IgD-negative memory B cell (primary cell): ENCODE measurements around the gene CRADD. TPM values are rescaled to one million over a fixed set of nuclear protein-coding genes. Genes with fewer than 3 reads are reported as not detected.

ENCODE experiments used
- H3K27ac Mint-ChIP-seq, 3 donors: one replicate each; pipeline ENCODE4 v1.8.0; 2020 to 2022; ENCODE audit warnings: mild to moderate bottlenecking in 3 of 3, mixed read lengths in 3 of 3, moderate library complexity in 1 of 3
- H3K27me3 Mint-ChIP-seq: one replicate; pipeline ENCODE4 v1.8.0; 2021; ENCODE audit warnings: mixed read lengths
- H3K36me3 Mint-ChIP-seq: one replicate; pipeline ENCODE4 v1.8.0; 2020; ENCODE audit warnings: mild to moderate bottlenecking, mixed read lengths
- H3K4me1 Mint-ChIP-seq, 3 donors: one replicate each; pipeline ENCODE4 v1.8.0; 2020 to 2022; ENCODE audit warnings: mixed read lengths in 3 of 3, mild to moderate bottlenecking in 1 of 3
- H3K4me3 Mint-ChIP-seq, 4 donors: one replicate each; pipeline ENCODE4 v1.8.0; 2020 to 2022; ENCODE audit warnings: mild to moderate bottlenecking in 4 of 4, mixed read lengths in 4 of 4, moderate library complexity in 3 of 4
- H3K9me3 Mint-ChIP-seq, 3 donors: one replicate each; pipeline ENCODE4 v1.8.0; 2020 to 2021; ENCODE audit warnings: mixed read lengths in 3 of 3, mild to moderate bottlenecking in 1 of 3
- polyA plus RNA-seq: library from polyadenylated mRNA; unstranded; fragments of 300-500 nt; fragmentation: Illumina TruSeq; gene quantifications from one replicate; pipeline ENCODE4 v1.2.3, GENCODE V29; 2021

CRADD gene
- polyA plus RNA-seq, 1 donor from 2014 or later, result 9.4 TPM

DNA sequence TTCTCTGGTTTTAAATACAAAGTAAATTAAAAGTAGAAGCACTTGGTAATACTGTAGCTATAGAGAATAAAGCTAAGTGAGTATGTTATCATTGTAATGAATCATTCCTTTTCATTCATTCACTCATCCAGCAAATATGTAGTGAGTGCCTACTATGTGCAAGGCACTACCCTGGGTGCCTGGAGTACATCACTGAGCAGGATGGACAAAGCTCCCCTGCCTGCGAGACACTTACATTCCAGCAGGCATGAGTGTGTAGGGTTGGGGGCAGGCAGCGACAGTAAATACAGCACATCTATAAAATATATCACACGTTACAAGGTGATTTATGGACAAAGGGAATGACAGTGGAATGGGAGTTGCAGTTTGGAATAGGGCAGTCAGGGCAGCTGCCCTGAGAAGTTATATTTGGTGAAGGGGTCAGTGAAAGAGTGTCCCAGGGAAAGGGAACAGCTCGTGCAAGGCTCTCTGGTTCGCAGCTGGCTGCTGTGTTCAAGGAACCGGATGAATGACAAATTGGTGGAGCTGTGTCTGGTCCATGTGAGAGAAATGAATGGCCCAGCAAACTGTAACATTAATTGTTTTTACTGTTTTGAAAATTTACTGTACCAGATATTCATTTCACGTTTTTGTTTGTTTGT lies 159.6 kb downstream of the CRADD start:
- peaks cover 9% of the 10 kb centered on the region for H3K36me3 Mint-ChIP-seq
- H3K27ac Mint-ChIP-seq, result no peak overlapping the region
- no peak overlapping the region for H3K4me3 Mint-ChIP-seq
- no peaks in the 10 kb centered on the region for H3K4me1 Mint-ChIP-seq
- no peaks in the 10 kb centered on the region for H3K9me3 Mint-ChIP-seq
- H3K27me3 Mint-ChIP-seq, result no peaks in the 10 kb centered on the region

- Mint-ChIP-seq H3K27me3 (no peaks in the 10 kb centered on the region), H3K27ac (no peak overlapping the region), H3K4me3 (peak overlapping the region in 1 of 4 donors; percentile 14), H3K36me3 (peaks cover 9% of the 10 kb centered on the region), H3K4me1 (no peaks in the 10 kb centered on the region), H3K9me3 (no peaks in the 10 kb centered on the region)
Measured at GRCh38 chr12:93838193-93838592, 161.0 kb downstream of the CRADD start.

GRCh38 chr12:93839064-93839463 lies 161.9 kb downstream of the CRADD start:
- Mint-ChIP-seq H3K36me3 (peaks cover 7% of the 10 kb centered on the region), H3K27me3 (no peaks in the 10 kb centered on the region), H3K4me3 (no peak overlapping the region), H3K27ac (no peak overlapping the region), H3K9me3 (no peaks in the 10 kb centered on the region), H3K4me1 (no peaks in the 10 kb centered on the region)

DNA sequence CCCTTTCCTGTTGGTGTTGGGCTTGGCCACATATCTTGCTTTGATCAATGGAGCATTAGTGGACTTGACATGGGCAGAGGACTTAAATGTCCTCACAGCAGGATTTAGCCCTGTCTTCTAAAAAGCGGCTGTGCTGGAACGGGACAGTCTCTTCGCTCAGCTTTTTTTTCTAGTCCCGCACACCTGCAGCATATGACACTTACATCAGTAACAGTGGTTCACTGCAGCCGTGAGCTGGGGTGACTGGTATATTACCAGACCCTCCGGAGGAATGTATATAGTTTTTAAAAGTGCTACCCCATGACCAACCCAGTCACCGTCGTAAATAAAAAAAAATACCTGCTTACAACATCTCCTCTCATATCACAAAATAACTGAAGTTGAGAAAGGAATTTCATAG lies 164.5 kb downstream of the CRADD start:
- H3K9me3 Mint-ChIP-seq, result no peaks in the 10 kb centered on the region
- no peak overlapping the region for H3K4me3 Mint-ChIP-seq
- H3K27me3 Mint-ChIP-seq, result no peaks in the 10 kb centered on the region
- H3K4me1 Mint-ChIP-seq, result peaks cover 0 to 4% (median 0%) of the 10 kb centered on the region in 3 donors
- no peak overlapping the region for H3K27ac Mint-ChIP-seq
- peaks cover 8% of the 10 kb centered on the region for H3K36me3 Mint-ChIP-seq

DNA sequence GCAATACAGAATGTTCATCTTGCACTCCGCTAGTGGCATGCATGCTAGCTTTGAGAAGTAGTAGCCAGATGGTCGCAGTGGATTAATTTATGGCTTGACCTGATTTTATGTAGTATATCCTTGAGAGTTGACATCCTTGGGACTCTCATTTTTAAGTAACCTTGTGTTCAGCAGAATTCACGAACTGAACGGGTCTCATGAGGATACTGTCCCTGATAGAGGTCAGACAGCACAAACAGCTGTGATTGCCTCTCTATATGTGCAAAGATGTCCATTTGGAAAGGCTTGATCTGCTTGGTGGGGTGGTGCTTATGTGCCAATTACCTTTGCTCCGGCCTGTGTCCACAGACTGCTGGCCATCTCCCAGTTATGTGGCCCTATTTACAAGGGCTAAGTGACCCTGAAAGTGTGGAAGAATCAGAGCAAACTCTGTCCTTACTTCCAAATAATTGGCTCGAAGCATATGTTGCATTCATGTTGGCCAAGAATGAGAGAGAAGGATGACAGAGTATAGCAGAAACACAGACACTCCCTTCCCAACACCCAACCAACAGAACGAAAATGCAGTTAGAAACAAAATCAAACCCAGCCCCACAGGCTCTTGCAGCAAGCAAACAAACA lies 167.1 kb downstream of the CRADD start:
- Mint-ChIP-seq H3K27ac (peak overlapping the region in 1 of 3 donors; percentile 10), H3K27me3 (no peaks in the 10 kb centered on the region), H3K36me3 (peaks cover 5% of the 10 kb centered on the region)

GRCh38 chr12:93846936-93847516 lies 169.9 kb downstream of the CRADD start:
- Mint-ChIP-seq H3K4me3 (peak overlapping the region; percentile 12 to 64 (median 36)), H3K27me3 (no peaks in the 10 kb centered on the region), H3K36me3 (peaks cover 7% of the 10 kb centered on the region), H3K27ac (peak overlapping the region in 2 of 3 donors; percentile 0 to 78), H3K9me3 (peaks cover 0 to 4% (median 0%) of the 10 kb centered on the region in 3 donors), H3K4me1 (peaks cover 20 to 32% (median 22%) of the 10 kb centered on the region in 3 donors)

More for the DNA sequence above, 167.1 kb downstream of the CRADD start:
- peaks cover 0 to 4% (median 0%) of the 10 kb centered on the region in 3 donors for H3K9me3 Mint-ChIP-seq
- no peak overlapping the region for H3K4me3 Mint-ChIP-seq
- peaks cover 19 to 24% (median 20%) of the 10 kb centered on the region in 3 donors for H3K4me1 Mint-ChIP-seq

GRCh38 chr12:93847517-93848474 lies 170.6 kb downstream of the CRADD start:
- Mint-ChIP-seq H3K27me3 (no peaks in the 10 kb centered on the region), H3K36me3 (peaks cover 7% of the 10 kb centered on the region), H3K4me1 (peaks cover 20 to 32% (median 22%) of the 10 kb centered on the region in 3 donors), H3K27ac (peak overlapping the region; percentile 78 to 87 (median 82)), H3K9me3 (peaks cover 0 to 4% (median 0%) of the 10 kb centered on the region in 3 donors), H3K4me3 (peak overlapping the region in 3 of 4 donors; percentile 29 to 64 (median 34))

GRCh38 chr12:93848523-93849101 lies 171.4 kb downstream of the CRADD start:
- Mint-ChIP-seq H3K4me1 (peaks cover 20 to 32% (median 22%) of the 10 kb centered on the region in 3 donors), H3K27me3 (no peaks in the 10 kb centered on the region), H3K4me3 (peak overlapping the region in 3 of 4 donors; percentile 35 to 75 (median 57)), H3K36me3 (peaks cover 7% of the 10 kb centered on the region), H3K9me3 (peaks cover 0 to 4% (median 0%) of the 10 kb centered on the region in 3 donors), H3K27ac (peak overlapping the region; percentile 78 to 87 (median 82))

- Mint-ChIP-seq H3K27me3 (no peaks in the 10 kb centered on the region), H3K4me3 (no peak overlapping the region), H3K4me1 (peaks cover 20 to 32% (median 22%) of the 10 kb centered on the region in 3 donors), H3K9me3 (peaks cover 0 to 4% (median 0%) of the 10 kb centered on the region in 3 donors), H3K36me3 (peaks cover 7% of the 10 kb centered on the region), H3K27ac (no peak overlapping the region)
Measured at GRCh38 chr12:93849946-93850345, 172.8 kb downstream of the CRADD start.

- H3K4me1 Mint-ChIP-seq, result peaks cover 20 to 32% (median 22%) of the 10 kb centered on the region in 3 donors
- peaks cover 13% of the 10 kb centered on the region for H3K36me3 Mint-ChIP-seq
- no peak overlapping the region for H3K27ac Mint-ChIP-seq
- peaks cover 0 to 4% (median 0%) of the 10 kb centered on the region in 3 donors for H3K9me3 Mint-ChIP-seq
- H3K27me3 Mint-ChIP-seq, result no peaks in the 10 kb centered on the region
- no peak overlapping the region for H3K4me3 Mint-ChIP-seq
Measured at GRCh38 chr12:93850481-93851256, 173.5 kb downstream of the CRADD start.

GRCh38 chr12:93851257-93851671 lies 174.1 kb downstream of the CRADD start:
- Mint-ChIP-seq H3K27me3 (peaks cover 1% of the 10 kb centered on the region), H3K36me3 (peaks cover 9% of the 10 kb centered on the region), H3K4me3 (no peak overlapping the region), H3K4me1 (peaks cover 20 to 31% (median 22%) of the 10 kb centered on the region in 3 donors), H3K9me3 (peaks cover 0 to 4% (median 0%) of the 10 kb centered on the region in 3 donors), H3K27ac (no peak overlapping the region)

- Mint-ChIP-seq H3K4me1 (peaks cover 19 to 24% (median 20%) of the 10 kb centered on the region in 3 donors), H3K36me3 (peaks cover 9% of the 10 kb centered on the region), H3K4me3 (no peak overlapping the region), H3K27ac (peak overlapping the region in 1 of 3 donors; percentile 57), H3K27me3 (peaks cover 1% of the 10 kb centered on the region), H3K9me3 (peaks cover 0 to 4% (median 0%) of the 10 kb centered on the region in 3 donors)
Measured at GRCh38 chr12:93852173-93852591, 175.0 kb downstream of the CRADD start.

DNA sequence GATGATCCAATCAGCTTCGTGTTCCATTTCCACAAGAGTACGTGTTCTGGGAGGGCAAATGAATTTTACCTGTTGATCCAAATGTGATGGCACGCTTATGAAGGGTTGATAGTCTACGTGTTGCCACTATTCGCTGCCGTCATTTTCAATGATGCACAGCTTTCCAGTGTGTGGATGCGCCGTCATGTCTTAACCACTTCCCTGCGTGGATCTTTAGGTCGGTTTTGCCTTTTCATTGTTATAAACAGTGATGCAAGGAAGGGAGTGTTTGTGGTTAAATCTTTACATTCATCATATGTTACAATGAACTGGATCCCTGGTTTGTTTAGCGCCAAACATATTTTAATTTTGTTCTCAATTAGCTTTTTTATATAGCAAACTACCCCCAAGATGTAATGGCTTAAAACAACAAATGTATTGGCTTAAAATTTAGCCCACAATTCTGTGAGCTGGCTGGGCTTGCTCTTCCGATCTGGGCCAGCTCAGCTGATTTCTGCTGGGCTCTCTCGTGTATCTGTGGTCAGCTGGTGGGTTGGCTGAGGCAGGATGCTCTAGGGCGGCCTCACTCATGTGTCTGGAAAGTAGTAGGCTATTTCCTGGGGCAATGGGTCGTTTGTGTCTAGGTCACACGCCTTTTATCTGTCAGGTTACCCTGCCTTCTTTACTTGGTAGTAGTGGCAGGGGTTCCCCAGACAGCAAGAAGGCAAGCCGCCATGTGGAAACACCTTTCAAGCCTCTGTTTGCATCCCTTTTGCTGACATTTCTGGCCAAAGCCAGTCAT lies 176.7 kb downstream of the CRADD start:
- H3K27ac Mint-ChIP-seq, result peak overlapping the region in 2 of 3 donors; percentile 12 to 73
- H3K9me3 Mint-ChIP-seq, result no peaks in the 10 kb centered on the region
- peaks cover 2 to 9% (median 5%) of the 10 kb centered on the region in 3 donors for H3K4me1 Mint-ChIP-seq
- no peak overlapping the region for H3K4me3 Mint-ChIP-seq
- peaks cover 1% of the 10 kb centered on the region for H3K27me3 Mint-ChIP-seq
- peaks cover 15% of the 10 kb centered on the region for H3K36me3 Mint-ChIP-seq
